DMS153 treated with DMSO at 0.1 percent for 48 hours (cell line): Measurements from ENCODE around the gene BMP10.

Experiments used
- DNase-seq: peaks from one replicate; lab custom pipeline; 2025; ENCODE audit not compliant: unreplicated experiment; lab: John Stamatoyannopoulos, UW

The BMP10 gene

DNA sequence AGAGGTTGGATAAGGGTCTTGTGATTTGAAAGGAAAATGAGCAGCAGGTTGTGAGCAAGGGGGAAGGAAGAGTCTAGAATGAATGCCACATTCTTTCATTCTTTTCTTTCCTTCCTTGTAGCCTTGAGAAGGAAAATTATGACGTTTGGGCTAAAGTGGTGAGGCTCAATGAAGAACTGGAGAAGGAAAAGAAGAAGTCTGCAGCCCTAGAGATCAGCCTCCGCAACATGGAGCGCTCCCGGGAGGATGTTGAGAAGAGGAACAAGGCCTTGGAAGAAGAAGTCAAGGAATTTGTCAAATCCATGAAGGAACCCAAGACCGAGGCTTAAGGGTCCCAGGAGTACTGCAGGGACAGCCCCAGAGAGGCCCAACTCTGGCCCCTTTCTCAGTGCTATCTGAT, 45.3 kb downstream of the BMP10 start:
- no peak for DNase-seq

DNA sequence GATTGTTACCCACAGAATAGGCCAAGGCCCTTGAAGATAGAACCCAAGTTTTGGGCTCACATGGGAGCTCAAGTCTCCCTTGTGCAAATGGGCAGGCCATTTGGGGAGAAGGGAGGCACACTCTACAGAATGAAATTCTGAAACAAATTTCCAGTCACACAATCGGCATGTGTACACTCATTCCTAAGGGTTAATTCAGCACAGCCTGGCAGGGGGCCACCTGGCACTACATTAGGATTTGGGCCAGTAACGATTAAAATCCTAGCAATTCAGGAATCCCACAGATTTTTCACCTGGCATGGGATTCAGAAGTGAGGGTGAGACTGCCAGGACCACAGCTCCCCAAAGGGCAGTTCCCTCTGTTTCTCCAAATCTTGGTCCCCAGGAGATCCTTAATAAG, 46.4 kb downstream of the BMP10 start:
- DNase-seq: no peak

DNA sequence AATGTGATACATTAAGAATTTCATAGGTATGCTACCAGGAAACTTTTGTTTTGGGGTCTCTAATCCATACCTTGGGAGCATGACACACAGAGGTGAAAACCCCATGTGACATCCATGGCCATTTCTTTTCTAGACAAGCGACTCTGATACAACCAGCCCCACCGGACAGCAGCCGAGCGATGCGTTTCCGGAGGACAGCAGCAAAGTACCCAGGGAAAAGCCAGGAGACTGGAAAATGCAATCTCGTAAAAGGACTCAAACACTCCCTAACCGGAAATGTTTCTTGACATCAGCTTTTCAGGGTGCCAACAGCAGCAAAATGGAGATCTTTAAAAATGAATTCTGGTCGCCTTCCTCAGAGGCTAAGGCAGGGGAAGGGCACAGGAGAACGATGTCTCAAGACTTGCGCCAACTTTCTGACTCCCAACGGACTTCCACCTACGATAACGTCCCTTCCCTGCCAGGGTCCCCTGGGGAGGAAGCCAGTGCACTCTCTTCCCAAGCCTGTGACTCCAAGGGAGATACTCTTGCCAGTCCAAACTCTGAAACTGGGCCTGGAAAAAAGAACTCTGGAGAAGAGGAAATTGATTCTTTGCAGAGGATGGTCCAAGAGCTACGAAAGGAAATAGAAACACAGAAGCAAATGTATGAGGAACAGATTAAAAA, 48.9 kb downstream of the BMP10 start:
- DNase-seq: no peak

DNA sequence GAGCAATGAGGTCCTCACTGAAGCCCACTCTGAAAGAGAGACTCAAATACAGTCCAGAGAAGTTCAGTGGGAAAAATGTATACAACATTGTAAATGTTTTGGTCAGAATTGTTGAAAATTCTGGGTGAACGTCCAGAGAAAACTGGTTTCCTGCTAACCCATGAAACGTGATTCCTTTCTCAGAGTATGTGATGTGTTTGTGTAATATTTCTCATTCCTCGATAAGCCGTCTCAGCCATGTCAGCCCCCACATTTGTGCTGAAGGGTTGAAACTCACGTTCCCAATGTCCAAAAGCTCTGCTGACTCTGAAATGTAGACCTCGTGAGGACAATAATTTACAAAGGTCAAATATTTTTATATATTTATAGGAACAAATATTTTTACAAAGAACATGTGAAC, 51.6 kb downstream of the BMP10 start:
- DNase-seq: no peak

DNA sequence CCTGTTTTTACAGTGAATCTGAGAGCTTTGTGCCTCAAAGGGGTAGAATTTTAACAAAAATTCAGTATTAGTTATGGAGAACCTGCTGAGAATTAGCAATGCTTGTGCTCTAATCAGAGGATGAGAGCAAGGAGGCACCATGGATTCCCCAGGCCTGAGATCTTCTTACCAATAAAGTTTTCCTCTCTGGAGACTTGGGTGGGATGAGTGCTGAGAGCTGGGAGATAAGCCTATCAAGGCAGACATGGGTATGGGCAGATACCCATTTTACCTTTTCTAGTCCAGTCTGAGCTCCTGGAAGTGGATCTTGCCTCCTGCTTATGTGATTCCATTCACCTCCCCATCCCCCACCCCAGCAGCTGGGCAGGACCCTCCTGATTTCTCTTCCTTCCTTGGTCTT, 53.9 kb downstream of the BMP10 start:
- no peak for DNase-seq
